Activated T-helper 9 cell treated with anti-CD3 and anti-CD28 coated beads, Interleukin-2, amount 50 U/mL, for 16 hours (primary cell): ENCODE data around the gene OSBPL3.

Experiments used
- DNase-seq: peaks from one replicate; pipeline ENCODE4 v3.0.0-alpha.2; 2020; ENCODE audit warnings: low read depth

The OSBPL3 gene

GRCh38 chr7:24828891-24829661 is 150.9 kb downstream of the OSBPL3 start:
- no peak for DNase-seq

- DNase-seq = no peak
Measured at GRCh38 chr7:24827589-24827988, 152.4 kb downstream of the OSBPL3 start.

GRCh38 chr7:24827027-24827426 is 153.0 kb downstream of the OSBPL3 start:
- DNase-seq = no peak

GRCh38 chr7:24826662-24827020 is 153.3 kb downstream of the OSBPL3 start:
- DNase-seq = no peak

- DNase-seq = no peak
Measured at GRCh38 chr7:24825931-24826661, 153.9 kb downstream of the OSBPL3 start.

GRCh38 chr7:24825381-24825794 is 154.6 kb downstream of the OSBPL3 start:
- DNase-seq = no peak

- no peak for DNase-seq
Measured at GRCh38 chr7:24824896-24825295, 155.1 kb downstream of the OSBPL3 start.

GRCh38 chr7:24824400-24824799 is 155.6 kb downstream of the OSBPL3 start:
- no peak for DNase-seq

- DNase-seq = no peak
Measured at GRCh38 chr7:24821754-24822054, 158.3 kb downstream of the OSBPL3 start.

GRCh38 chr7:24821045-24821753 is 158.8 kb downstream of the OSBPL3 start:
- peak; percentile 71 for DNase-seq

GRCh38 chr7:24820730-24821044 is 159.3 kb downstream of the OSBPL3 start:
- DNase-seq = no peak

GRCh38 chr7:24819916-24820689 is 159.9 kb downstream of the OSBPL3 start:
- peak; percentile 47 for DNase-seq

- DNase-seq = no peak
Measured at GRCh38 chr7:24817339-24817738, 162.6 kb downstream of the OSBPL3 start.

- no peak for DNase-seq
Measured at GRCh38 chr7:24816868-24817267, 163.1 kb downstream of the OSBPL3 start.

- DNase-seq = peak; percentile 20
Measured at GRCh38 chr7:24812305-24812945, 167.6 kb downstream of the OSBPL3 start.

GRCh38 chr7:24808518-24808917 is 171.5 kb downstream of the OSBPL3 start:
- DNase-seq = no peak

GRCh38 chr7:24802300-24802699 is 177.7 kb downstream of the OSBPL3 start:
- no peak for DNase-seq

GRCh38 chr7:24801883-24802282 is 178.1 kb downstream of the OSBPL3 start:
- DNase-seq = no peak

- DNase-seq = no peak
Measured at GRCh38 chr7:24800667-24801066, 179.3 kb downstream of the OSBPL3 start.

GRCh38 chr7:24800073-24800472 is 179.9 kb downstream of the OSBPL3 start:
- DNase-seq = no peak

- DNase-seq = no peak
Measured at GRCh38 chr7:24799506-24799905, 180.5 kb downstream of the OSBPL3 start.

- no peak for DNase-seq
Measured at GRCh38 chr7:24798261-24798660, 181.7 kb downstream of the OSBPL3 start.
